Measurements from ENCODE around the gene CXCL13.

DNA sequence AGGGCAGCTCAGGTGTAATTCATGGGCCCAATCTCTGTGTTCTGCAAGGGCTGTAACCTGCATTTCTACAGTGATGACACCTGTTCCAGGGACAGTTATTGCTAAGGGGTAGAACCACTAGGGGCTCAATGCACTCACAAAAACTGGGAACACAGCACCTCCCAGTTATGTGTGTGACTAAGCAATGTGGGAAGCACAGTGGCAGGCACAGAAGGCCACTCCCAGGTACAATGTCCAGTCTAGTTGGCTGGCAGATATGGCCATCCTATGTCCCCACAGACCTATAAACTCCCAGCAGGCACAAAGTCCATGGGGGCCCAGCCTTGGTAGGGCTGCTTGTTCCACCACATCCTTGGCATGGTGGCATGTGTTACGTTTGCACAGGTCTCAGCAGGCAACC lies 25.7 kb downstream of the CXCL13 start:
- no peak for TF ChIP-seq CTCF (IDR thresholded peaks at IDR 0.05)
- no peak for TF ChIP-seq POLR2A (IDR thresholded peaks at IDR 0.05)
